ENCODE data around the gene SYNGR2.

The SYNGR2 gene

DNA sequence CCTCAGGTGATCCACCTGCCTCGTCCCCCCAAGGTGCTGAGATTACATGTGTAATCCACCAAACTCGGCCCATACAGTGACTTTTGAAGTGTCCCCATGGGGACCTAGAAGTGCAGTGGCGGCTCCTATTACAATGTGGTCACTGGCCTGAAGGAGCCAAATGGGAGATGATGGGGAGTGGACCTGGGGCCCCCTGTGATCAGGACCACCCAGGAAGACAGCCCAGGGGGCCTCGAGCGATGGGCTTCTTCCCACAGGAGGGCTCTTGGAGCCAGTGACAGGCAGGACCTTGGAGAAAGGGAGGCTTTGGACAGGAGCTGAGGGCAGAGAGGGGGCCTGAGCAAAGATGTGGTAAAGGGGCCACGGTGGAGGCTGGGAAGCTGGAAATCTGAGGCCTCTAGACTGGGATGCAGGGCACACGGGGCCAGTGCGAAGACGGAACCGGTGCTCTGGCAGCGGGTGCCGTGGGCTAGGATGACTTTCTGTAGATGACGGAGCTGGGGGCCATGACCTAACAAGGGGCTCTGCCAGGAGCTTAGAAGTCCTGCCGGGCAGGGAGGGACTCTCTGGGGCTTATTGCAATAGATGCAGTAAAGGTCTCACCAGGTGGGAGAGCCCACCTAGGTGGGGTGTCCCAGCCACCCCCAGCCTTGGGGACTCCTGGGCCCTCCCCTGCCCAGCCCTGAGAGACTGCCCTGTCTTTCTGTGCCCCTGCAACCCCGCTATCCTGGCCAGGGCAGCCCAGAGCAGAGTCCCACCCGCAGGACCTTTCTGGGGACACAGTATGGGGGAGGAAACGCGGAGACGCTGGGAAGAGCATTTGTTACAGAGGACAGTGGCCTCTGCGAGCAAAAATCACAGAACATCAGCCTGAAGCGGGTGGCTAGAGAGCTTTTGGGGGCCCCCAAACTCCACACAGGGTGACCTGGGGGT lies 24.9 kb upstream of the SYNGR2 start:
- Histone ChIP-seq H4K91ac (ENCODE audit: low read length) (peak overlapping the region; percentile 70), H3K4me3 (ENCODE audit: insufficient read depth in 1 of 2, low read depth in 1 of 2, low read length in 2 of 2) (no peak overlapping the region), H3K18ac (ENCODE audit: low read depth in 1 of 2, low read length in 2 of 2) (peak overlapping the region; percentile 47 to 75), H3K14ac (ENCODE audit: low read length in 2 of 2) (peak overlapping the region in 1 of 2 experiments; percentile 22), H2BK12ac (ENCODE audit: low read length in 2 of 2) (peak overlapping the region; percentile 91 to 96), H4K8ac (ENCODE audit: low read length) (peak overlapping the region; percentile 41), H2BK120ac (ENCODE audit: low read depth, low read length) (peak overlapping the region; percentile 52), H2AFZ (ENCODE audit: low read depth, low read length) (no peak overlapping the region), H2BK15ac (ENCODE audit: low read depth, poor library complexity, severe bottlenecking) (peak overlapping the region; percentile 33), H3K4ac (ENCODE audit: low read depth in 1 of 2, low read length in 2 of 2) (peak overlapping the region; percentile 49 to 71), H2BK5ac (ENCODE audit: low read depth, low read length, poor library complexity, severe bottlenecking) (no peak overlapping the region), H3K27me3 (ENCODE audit: control insufficient read depth in 1 of 2, insufficient read depth in 1 of 2, low read length in 2 of 2) (peaks cover 0 to 18% of the 10 kb centered on the region in 2 experiments), H3K23ac (ENCODE audit: low read length in 2 of 2) (no peak overlapping the region), H3K4me2 (ENCODE audit: low read length, poor library complexity, severe bottlenecking) (no peak overlapping the region), H2AK5ac (ENCODE audit: low read length, severe bottlenecking) (peak overlapping the region; percentile 37), H3K36me3 (ENCODE audit: control insufficient read depth in 1 of 2, insufficient read depth in 2 of 2, low read depth in 1 of 2, low read length in 2 of 2) (no peaks in the 10 kb centered on the region), H3K79me1 (replicated peaks; ENCODE audit: low read length, poor library complexity, severe bottlenecking) (no peaks in the 10 kb centered on the region), H3K27ac (ENCODE audit: low read length, poor library complexity, severe bottlenecking) (no peak overlapping the region), H3K4me1 (ENCODE audit: control insufficient read depth, insufficient read depth, low read depth, low read length) (peaks cover 42% of the 10 kb centered on the region), H3K9me3 (ENCODE audit: control insufficient read depth, low read length) (no peaks in the 10 kb centered on the region), H3K9ac (ENCODE audit: low read length) (no peak overlapping the region)
- no peak for DNase-seq
- 93% methylated on average over 21 of the region's 21 CpGs for WGBS

DNA sequence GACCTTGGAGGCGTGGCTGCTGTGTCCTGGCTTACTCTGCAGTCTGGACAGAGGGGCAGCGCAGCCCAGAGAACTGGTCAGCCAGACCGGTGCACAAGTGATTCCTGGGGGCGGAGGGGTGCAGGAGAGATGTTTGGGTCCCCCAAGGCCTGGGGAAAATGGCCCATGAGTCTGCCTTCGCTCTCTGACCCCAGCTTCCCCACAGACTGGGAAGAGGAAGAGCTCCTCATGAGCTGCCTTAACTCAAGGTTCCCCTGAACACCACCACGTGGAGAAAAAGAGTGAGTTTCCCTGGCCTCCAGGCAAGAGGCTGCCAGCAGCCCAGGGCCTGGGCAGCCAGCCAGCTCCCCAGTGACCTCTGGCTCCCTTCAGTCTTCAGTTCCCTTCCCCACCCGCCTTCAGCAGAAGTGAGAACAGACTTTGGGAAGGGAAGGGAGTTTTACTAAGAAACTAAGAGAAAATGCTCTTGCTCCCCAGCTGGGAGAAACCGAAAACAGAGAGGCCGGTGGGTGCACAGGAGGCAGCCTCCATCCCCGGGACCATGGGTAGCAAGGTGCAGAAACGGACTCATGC lies 24.1 kb upstream of the SYNGR2 start:
- Histone ChIP-seq H2BK120ac (ENCODE audit: low read depth, low read length) (no peak overlapping the region), H3K4ac (ENCODE audit: low read depth in 1 of 2, low read length in 2 of 2) (peak overlapping the region; percentile 49 to 71), H4K8ac (ENCODE audit: low read length) (no peak overlapping the region), H3K9ac (ENCODE audit: low read length) (no peak overlapping the region), H2BK12ac (ENCODE audit: low read length in 2 of 2) (peak overlapping the region; percentile 93 to 96), H3K36me3 (ENCODE audit: control insufficient read depth in 1 of 2, insufficient read depth in 2 of 2, low read depth in 1 of 2, low read length in 2 of 2) (no peaks in the 10 kb centered on the region), H3K27me3 (ENCODE audit: control insufficient read depth in 1 of 2, insufficient read depth in 1 of 2, low read length in 2 of 2) (peaks cover 0 to 16% of the 10 kb centered on the region in 2 experiments), H2AK5ac (ENCODE audit: low read length, severe bottlenecking) (no peak overlapping the region), H3K14ac (ENCODE audit: low read length in 2 of 2) (peak overlapping the region in 1 of 2 experiments; percentile 98), H3K27ac (ENCODE audit: low read length, poor library complexity, severe bottlenecking) (no peak overlapping the region), H3K18ac (ENCODE audit: low read depth in 1 of 2, low read length in 2 of 2) (peak overlapping the region; percentile 28 to 91), H4K91ac (ENCODE audit: low read length) (peak overlapping the region; percentile 47), H3K4me1 (ENCODE audit: control insufficient read depth, insufficient read depth, low read depth, low read length) (peaks cover 42% of the 10 kb centered on the region), H3K9me3 (ENCODE audit: control insufficient read depth, low read length) (no peaks in the 10 kb centered on the region), H3K23ac (ENCODE audit: low read length in 2 of 2) (no peak overlapping the region), H2AFZ (ENCODE audit: low read depth, low read length) (no peak overlapping the region), H2BK5ac (ENCODE audit: low read depth, low read length, poor library complexity, severe bottlenecking) (no peak overlapping the region), H3K79me1 (replicated peaks; ENCODE audit: low read length, poor library complexity, severe bottlenecking) (no peaks in the 10 kb centered on the region), H3K4me3 (ENCODE audit: insufficient read depth in 1 of 2, low read depth in 1 of 2, low read length in 2 of 2) (no peak overlapping the region), H2BK15ac (ENCODE audit: low read depth, poor library complexity, severe bottlenecking) (peak overlapping the region; percentile 12), H3K4me2 (ENCODE audit: low read length, poor library complexity, severe bottlenecking) (no peak overlapping the region)
- 80% methylated on average over 10 of the region's 11 CpGs for WGBS
- peak; percentile 77 for DNase-seq

DNA sequence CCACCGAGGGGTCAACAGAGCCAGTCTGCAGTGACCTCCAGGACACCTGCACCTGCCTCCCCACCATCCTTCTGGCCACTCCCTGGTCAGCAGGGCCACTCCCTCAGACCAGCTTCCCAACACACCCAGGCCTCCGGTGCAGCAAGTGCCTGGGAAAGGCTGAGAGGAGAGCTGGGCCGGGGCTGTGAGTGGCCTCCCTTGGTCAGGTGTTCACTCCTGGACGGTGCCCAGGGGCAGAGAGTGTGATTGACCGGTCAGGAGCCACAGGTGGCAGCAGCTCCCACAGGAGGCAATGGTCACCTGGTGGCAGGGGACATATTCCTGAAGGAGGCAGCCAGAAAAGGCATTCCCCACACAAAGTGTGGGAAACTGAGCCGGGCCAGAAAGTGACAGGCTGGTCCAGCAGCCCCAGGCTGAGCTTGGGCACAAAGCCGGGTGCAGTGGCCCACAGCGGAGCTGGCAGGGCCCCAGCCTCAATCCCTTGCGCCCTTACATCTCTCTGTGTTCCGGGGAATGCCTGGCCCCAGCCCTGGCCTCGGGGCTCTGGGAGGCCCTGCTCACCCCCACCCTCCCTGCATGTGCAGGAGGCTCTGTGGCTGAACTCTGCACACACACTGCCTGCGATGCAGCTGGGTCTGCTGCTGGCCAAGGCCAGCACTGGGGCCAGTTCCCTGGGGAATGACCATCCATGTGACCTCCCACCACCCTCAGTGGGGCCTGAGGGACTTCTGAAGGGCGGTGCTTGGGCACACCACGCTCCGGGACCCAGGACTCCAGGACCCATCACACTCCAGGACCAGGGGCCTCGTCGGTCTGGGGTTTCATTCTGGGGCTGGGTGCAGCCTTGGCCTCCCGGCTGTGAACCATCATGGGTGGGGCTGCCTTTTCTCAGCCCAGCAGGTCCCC lies 23.4 kb upstream of the SYNGR2 start:
- Histone ChIP-seq H2AFZ (ENCODE audit: low read depth, low read length) (no peak overlapping the region), H3K9ac (ENCODE audit: low read length) (no peak overlapping the region), H3K23ac (ENCODE audit: low read length in 2 of 2) (peak overlapping the region in 1 of 2 experiments; percentile 25), H2BK5ac (ENCODE audit: low read depth, low read length, poor library complexity, severe bottlenecking) (peak overlapping the region; percentile 61), H3K4me3 (ENCODE audit: insufficient read depth in 1 of 2, low read depth in 1 of 2, low read length in 2 of 2) (no peak overlapping the region), H3K27me3 (ENCODE audit: control insufficient read depth in 1 of 2, insufficient read depth in 1 of 2, low read length in 2 of 2) (peaks cover 0 to 16% of the 10 kb centered on the region in 2 experiments), H2AK5ac (ENCODE audit: low read length, severe bottlenecking) (no peak overlapping the region), H2BK15ac (ENCODE audit: low read depth, poor library complexity, severe bottlenecking) (no peak overlapping the region), H3K9me3 (ENCODE audit: control insufficient read depth, low read length) (no peaks in the 10 kb centered on the region), H4K91ac (ENCODE audit: low read length) (peak overlapping the region; percentile 76), H3K27ac (ENCODE audit: low read length, poor library complexity, severe bottlenecking) (no peak overlapping the region), H3K14ac (ENCODE audit: low read length in 2 of 2) (peak overlapping the region in 1 of 2 experiments; percentile 98), H2BK12ac (ENCODE audit: low read length in 2 of 2) (peak overlapping the region; percentile 71 to 93), H3K79me1 (replicated peaks; ENCODE audit: low read length, poor library complexity, severe bottlenecking) (no peaks in the 10 kb centered on the region), H3K4ac (ENCODE audit: low read depth in 1 of 2, low read length in 2 of 2) (peak overlapping the region in 1 of 2 experiments; percentile 71), H2BK120ac (ENCODE audit: low read depth, low read length) (no peak overlapping the region), H4K8ac (ENCODE audit: low read length) (peak overlapping the region; percentile 51), H3K4me1 (ENCODE audit: control insufficient read depth, insufficient read depth, low read depth, low read length) (peaks cover 42% of the 10 kb centered on the region), H3K4me2 (ENCODE audit: low read length, poor library complexity, severe bottlenecking) (no peak overlapping the region), H3K36me3 (ENCODE audit: control insufficient read depth in 1 of 2, insufficient read depth in 2 of 2, low read depth in 1 of 2, low read length in 2 of 2) (no peaks in the 10 kb centered on the region), H3K18ac (ENCODE audit: low read depth in 1 of 2, low read length in 2 of 2) (peak overlapping the region; percentile 48 to 91)
- 85% methylated on average over 18 of the region's 18 CpGs for WGBS
- no peak for DNase-seq
